ENCODE measurements around the gene SNX33.

Gene SNX33

DNA sequence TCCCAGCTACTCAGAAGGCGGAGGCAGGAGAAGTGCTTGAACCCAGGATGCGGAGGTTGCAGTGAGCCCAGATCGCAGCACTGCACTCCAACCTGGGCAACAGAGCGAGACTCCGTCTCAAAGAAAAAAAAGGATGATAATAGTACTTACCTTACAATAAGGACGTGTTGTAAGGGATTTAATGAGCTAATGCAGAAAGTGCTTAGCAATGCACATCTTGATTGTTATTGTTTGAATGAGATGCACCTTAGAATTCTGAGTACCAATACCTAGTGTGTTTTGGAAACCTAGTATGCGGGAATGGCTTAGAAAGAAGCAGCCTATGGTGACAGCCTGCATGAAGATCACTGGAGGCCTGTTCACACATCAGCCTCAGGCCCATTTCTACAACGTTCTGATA lies 41.7 kb upstream of the SNX33 start:
- H3K79me2 ChIP-seq (ENCODE audit: insufficient read depth, low read length) = no peaks in the 10 kb centered on the region
- peak overlapping the region; percentile 76 for H3K27ac ChIP-seq (ENCODE audit: low read length)

DNA sequence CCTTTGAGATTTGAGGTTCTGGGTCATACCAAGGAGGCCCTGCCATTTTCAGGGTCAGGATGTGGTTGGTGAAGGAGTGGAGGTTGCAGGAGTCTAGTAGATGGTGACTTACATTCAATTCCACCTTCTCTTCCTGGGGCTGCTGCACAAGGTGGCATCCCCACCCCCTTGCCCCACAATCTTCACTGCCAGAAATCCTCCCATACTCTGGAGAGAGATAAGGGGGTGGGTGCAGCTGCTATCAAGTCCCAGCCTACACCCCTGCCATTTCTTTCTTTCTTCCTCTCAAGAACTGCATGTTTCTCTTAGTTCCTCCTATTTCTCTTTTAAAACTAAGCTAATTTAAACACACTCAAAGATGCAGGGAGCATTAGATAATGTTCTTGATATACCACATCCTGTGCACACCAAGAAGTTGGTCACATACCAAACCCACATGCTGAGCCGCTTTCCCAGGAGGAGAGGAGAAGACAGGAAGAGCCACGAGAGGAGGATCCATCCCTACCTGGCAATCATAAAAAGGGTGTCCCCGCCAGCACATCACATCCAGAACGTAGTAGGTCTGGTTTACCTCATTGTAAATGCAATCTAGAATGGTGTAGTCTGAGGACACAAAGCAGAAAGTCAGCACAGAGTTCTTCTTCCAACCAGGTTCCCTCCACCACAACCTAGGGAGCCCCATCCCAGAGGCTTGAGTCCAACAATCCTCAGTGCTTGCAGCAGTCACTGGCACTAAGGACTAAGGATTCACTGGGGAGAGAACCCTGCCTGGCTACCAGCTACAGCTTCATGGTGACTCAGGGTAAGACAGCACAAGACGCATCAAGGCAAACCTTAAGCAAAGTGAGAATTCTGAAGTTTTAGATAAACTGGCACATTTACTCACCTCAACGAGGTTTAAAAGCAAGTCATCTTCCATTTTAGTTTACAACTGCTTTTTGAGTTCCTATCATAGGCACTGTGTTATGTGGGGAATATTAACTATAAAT lies 40.7 kb upstream of the SNX33 start:
- no peak for TF ChIP-seq EZH2 (IDR thresholded peaks at IDR 0.05; ENCODE audit: borderline replicate concordance, low read depth, low read length, severe bottlenecking)
- TF ChIP-seq, protein P1, sequence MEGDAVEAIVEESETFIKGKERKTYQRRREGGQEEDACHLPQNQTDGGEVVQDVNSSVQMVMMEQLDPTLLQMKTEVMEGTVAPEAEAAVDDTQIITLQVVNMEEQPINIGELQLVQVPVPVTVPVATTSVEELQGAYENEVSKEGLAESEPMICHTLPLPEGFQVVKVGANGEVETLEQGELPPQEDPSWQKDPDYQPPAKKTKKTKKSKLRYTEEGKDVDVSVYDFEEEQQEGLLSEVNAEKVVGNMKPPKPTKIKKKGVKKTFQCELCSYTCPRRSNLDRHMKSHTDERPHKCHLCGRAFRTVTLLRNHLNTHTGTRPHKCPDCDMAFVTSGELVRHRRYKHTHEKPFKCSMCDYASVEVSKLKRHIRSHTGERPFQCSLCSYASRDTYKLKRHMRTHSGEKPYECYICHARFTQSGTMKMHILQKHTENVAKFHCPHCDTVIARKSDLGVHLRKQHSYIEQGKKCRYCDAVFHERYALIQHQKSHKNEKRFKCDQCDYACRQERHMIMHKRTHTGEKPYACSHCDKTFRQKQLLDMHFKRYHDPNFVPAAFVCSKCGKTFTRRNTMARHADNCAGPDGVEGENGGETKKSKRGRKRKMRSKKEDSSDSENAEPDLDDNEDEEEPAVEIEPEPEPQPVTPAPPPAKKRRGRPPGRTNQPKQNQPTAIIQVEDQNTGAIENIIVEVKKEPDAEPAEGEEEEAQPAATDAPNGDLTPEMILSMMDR (IDR thresholded peaks at IDR 0.05; ENCODE audit: borderline replicate concordance, extremely low read depth, low read length, poor library complexity, severe bottlenecking) = no peak
- Histone ChIP-seq H4K20me1 (ENCODE audit: insufficient read depth, low read length) (no peaks in the 10 kb centered on the region), H2AFZ (ENCODE audit: low read depth, low read length) (no peak overlapping the region), H3K4me1 (ENCODE audit: insufficient read depth, low read length) (peaks cover 28% of the 10 kb centered on the region), H3K4me3 (ENCODE audit: low read depth in 1 of 2, low read length in 2 of 2) (no peak overlapping the region; a peak in 1 of 4 replicates), H3K9me3 (ENCODE audit: insufficient read depth, low read length, severe bottlenecking) (no peaks in the 10 kb centered on the region), H3K79me2 (ENCODE audit: insufficient read depth, low read length) (no peaks in the 10 kb centered on the region), H3K9ac (ENCODE audit: low read depth, low read length) (peak overlapping the region; percentile 28), H3K27me3 (ENCODE audit: insufficient read depth, low read length, poor library complexity) (no peaks in the 10 kb centered on the region), H3K36me3 (ENCODE audit: insufficient read depth, low read length) (peaks cover 55% of the 10 kb centered on the region), H3K4me2 (ENCODE audit: insufficient read depth, low read length) (peak overlapping the region; percentile 51), H3K27ac (ENCODE audit: low read length) (peak overlapping the region; percentile 76)
- ATAC-seq (ENCODE audit: insufficient read depth, low read depth) = peak; percentile 88
- DNase-seq = peak; percentile 67

More for the DNA sequence above, 41.7 kb upstream of the SNX33 start:
- peaks cover 28% of the 10 kb centered on the region for H3K4me1 ChIP-seq (ENCODE audit: insufficient read depth, low read length)
- DNase-seq = no peak
- no peak overlapping the region for H2AFZ ChIP-seq (ENCODE audit: low read depth, low read length)
- no peaks in the 10 kb centered on the region for H4K20me1 ChIP-seq (ENCODE audit: insufficient read depth, low read length)
- H3K9me3 ChIP-seq (ENCODE audit: insufficient read depth, low read length, severe bottlenecking) = no peaks in the 10 kb centered on the region
- H3K4me3 ChIP-seq (ENCODE audit: low read depth in 1 of 2, low read length in 2 of 2) = no peak overlapping the region; a peak in 1 of 4 replicates
- no peaks in the 10 kb centered on the region for H3K27me3 ChIP-seq (ENCODE audit: insufficient read depth, low read length, poor library complexity)
- peak overlapping the region; percentile 51 for H3K4me2 ChIP-seq (ENCODE audit: insufficient read depth, low read length)
- peaks cover 55% of the 10 kb centered on the region for H3K36me3 ChIP-seq (ENCODE audit: insufficient read depth, low read length)
- ATAC-seq (ENCODE audit: insufficient read depth, low read depth) = no peak
- peak overlapping the region; percentile 28; the same call in 1 of the 2 replicates for H3K9ac ChIP-seq (ENCODE audit: low read depth, low read length)
- TF ChIP-seq, protein P1 (IDR thresholded peaks at IDR 0.05; ENCODE audit: borderline replicate concordance, extremely low read depth, low read length, poor library complexity, severe bottlenecking) = no peak
- no peak for TF ChIP-seq EZH2 (IDR thresholded peaks at IDR 0.05; ENCODE audit: borderline replicate concordance, low read depth, low read length, severe bottlenecking)

DNA sequence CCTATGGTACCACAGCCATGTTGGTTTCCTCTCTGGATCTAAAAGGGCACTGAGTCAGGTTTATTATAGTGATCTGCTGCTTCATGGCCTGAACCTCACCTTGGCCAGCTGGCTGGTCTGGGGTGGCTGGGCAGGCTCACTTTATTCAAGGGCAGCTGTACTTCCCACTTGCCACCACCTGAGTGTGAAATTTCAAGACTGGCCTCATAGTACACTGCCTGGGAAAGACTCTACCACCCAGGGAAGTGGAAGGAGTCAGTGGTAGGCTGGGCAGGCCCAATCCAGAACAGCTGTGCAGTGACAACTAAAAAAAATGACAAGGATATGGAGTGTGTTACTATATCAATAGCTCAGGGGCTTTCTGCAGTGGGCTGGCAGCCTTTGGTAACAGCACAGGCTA lies 30.9 kb upstream of the SNX33 start:
- Histone ChIP-seq H4K20me1 (ENCODE audit: insufficient read depth, low read length) (no peaks in the 10 kb centered on the region), H2AFZ (ENCODE audit: low read depth, low read length) (no peak overlapping the region), H3K27ac (ENCODE audit: low read length) (no peak overlapping the region), H3K79me2 (ENCODE audit: insufficient read depth, low read length) (no peaks in the 10 kb centered on the region), H3K4me3 (ENCODE audit: low read depth in 1 of 2, low read length in 2 of 2) (no peak overlapping the region), H3K9ac (ENCODE audit: low read depth, low read length) (no peak overlapping the region), H3K9me3 (ENCODE audit: insufficient read depth, low read length, severe bottlenecking) (no peaks in the 10 kb centered on the region), H3K4me1 (ENCODE audit: insufficient read depth, low read length) (0 out of 2 replicates have a peak, but pooled peaks cover 4% of the 10 kb centered on the region), H3K27me3 (ENCODE audit: insufficient read depth, low read length, poor library complexity) (no peaks in the 10 kb centered on the region), H3K36me3 (ENCODE audit: insufficient read depth, low read length) (peaks cover 69% of the 10 kb centered on the region), H3K4me2 (ENCODE audit: insufficient read depth, low read length) (no peak overlapping the region)
- no peak for TF ChIP-seq EZH2 (IDR thresholded peaks at IDR 0.05; ENCODE audit: borderline replicate concordance, low read depth, low read length, severe bottlenecking)
- TF ChIP-seq, protein P1 (IDR thresholded peaks at IDR 0.05; ENCODE audit: borderline replicate concordance, extremely low read depth, low read length, poor library complexity, severe bottlenecking) = no peak
- ATAC-seq (ENCODE audit: insufficient read depth, low read depth) = no peak
- no peak for DNase-seq
